HepG2 (cell line): ENCODE measurements around the gene TNFRSF11A. TPM values are rescaled to one million over a fixed set of nuclear protein-coding genes. Genes with fewer than 3 reads are reported as not detected.

Experiments used
- ATAC-seq: fragments of 200-7000 bp; cut with Tn5 transposase; 3 replicates; pipeline ENCODE4 v1.9.1; 2020; ENCODE audit warnings: mild to moderate bottlenecking, moderate library complexity
- BruUV-seq: library from RNA; stranded (reverse); fragments of 400-500 nt; replicated peaks from 2 replicates; lab custom pipeline; 2021; lab: Mats Ljungman, UMichigan
- CTCF ChIA-PET: fragments of 300-600 bp; formaldehyde crosslinking; extraction: SDS; loops from one replicate; lab custom pipeline; 2021; ENCODE audit warnings: low total read pairs, inconsistent platforms, low intra/inter-chr PET ratio; lab: Yijun Ruan, JAX
- POLR2A ChIA-PET: fragments of 350-600 bp; sonication (Branson Sonifier 250); formaldehyde crosslinking; loops from one replicate; lab custom pipeline; 2020; ENCODE audit warnings: antibody characterized with exemption, inconsistent platforms; lab: Yijun Ruan, JAX
- DNase-seq: peaks from one replicate; pipeline ENCODE4 v3.0.0-alpha.2; 2015; ENCODE audit warnings: low spot score
- FAIRE-seq: peaks from 3 replicates; lab custom pipeline; 2011; peaks lifted over from hg19 to GRCh38; lab: Jason Lieb, UNC
- H2AFZ ChIP-seq: one replicate; pipeline ENCODE4 v1.6.1; 2011; ENCODE audit warnings: low read length, inconsistent platforms
- H3K27ac ChIP-seq: fragments of 300-600 bp; 3 replicates; pipeline ENCODE4 v1.8.0; 2011; ENCODE audit warnings: mixed run types, mild to moderate bottlenecking, mixed read lengths, low read length, inconsistent platforms; ENCODE audit not compliant: insufficient read depth; ENCODE audit errors: extremely low read length
- H3K27me3 ChIP-seq, 2 experiments: fragments of 200-600 bp in 1 of 2; 2 replicates in 1 of 2; 3 replicates in 1 of 2; pipeline versions ENCODE4 v1.6.0 to v1.8.0; 2011; ENCODE audit warnings: low read length in 2 of 2, mild to moderate bottlenecking in 2 of 2, moderate library complexity in 2 of 2, inconsistent platforms in 1 of 2; ENCODE audit not compliant: insufficient read depth in 2 of 2, control insufficient read depth in 1 of 2
- H3K36me3 ChIP-seq, 2 experiments: fragments of 200-600 bp in 1 of 2; replicated peaks in 1 of 2; 2 replicates in 1 of 2; 3 replicates in 1 of 2; pipeline versions ENCODE4 v1.5.1 to v1.8.0; 2011; ENCODE audit warnings: low read length in 2 of 2, inconsistent platforms in 1 of 2; ENCODE audit not compliant: insufficient read depth in 2 of 2, control insufficient read depth in 1 of 2
- H3K4me1 ChIP-seq: 2 replicates; pipeline ENCODE4 v1.5.1; 2012; ENCODE audit warnings: low read length, inconsistent platforms; ENCODE audit not compliant: insufficient read depth
- H3K4me2 ChIP-seq: 2 replicates; pipeline ENCODE4 v1.6.0; 2011; ENCODE audit warnings: low read depth, low read length, inconsistent platforms
- H3K4me3 ChIP-seq, 3 experiments: fragments of 200-600 bp in 1 of 3; sonication (generic), shearing (Covaris generic) in 1 of 3; replicated peaks in 1 of 3; 2 replicates each; pipeline ENCODE4 v1.5.1; 2011 to 2016; ENCODE audit warnings: low read length in 3 of 3, inconsistent platforms in 2 of 3, low read depth in 2 of 3, mild to moderate bottlenecking in 2 of 3, control low read depth in 1 of 3, mixed read lengths in 1 of 3; ENCODE audit not compliant: insufficient read depth in 1 of 3
- H3K79me2 ChIP-seq: one replicate; pipeline ENCODE4 v1.6.1; 2011; ENCODE audit warnings: low read length, inconsistent platforms; ENCODE audit not compliant: insufficient read depth
- H3K9ac ChIP-seq: 2 replicates; pipeline ENCODE4 v1.6.0; 2011; ENCODE audit warnings: mild to moderate bottlenecking, low read depth, low read length, inconsistent platforms; ENCODE audit not compliant: insufficient read depth
- H3K9me3 ChIP-seq: 2 replicates; pipeline ENCODE4 v1.5.1; 2012; ENCODE audit warnings: mild to moderate bottlenecking, low read length
- H4K20me1 ChIP-seq: 2 replicates; pipeline ENCODE4 v1.6.0; 2011; ENCODE audit warnings: inconsistent platforms, mild to moderate bottlenecking, low read length, moderate library complexity; ENCODE audit not compliant: insufficient read depth
- CENPT ChIP-seq: sonication (generic); formaldehyde crosslinking; IDR thresholded peaks from 2 replicates; pipeline ENCODE4 v1.8.0; 2022; ENCODE audit warnings: low read depth, mild to moderate bottlenecking, moderate library complexity, missing genetic modification reagents
- FOXP4 ChIP-seq: sonication (generic); formaldehyde crosslinking; IDR thresholded peaks from 2 replicates; pipeline ENCODE4 v1.4.0; 2020; ENCODE audit warnings: missing genetic modification reagents
- HINFP ChIP-seq: sonication (generic); formaldehyde crosslinking; IDR thresholded peaks from 2 replicates; pipeline ENCODE4 v1.4.0; 2020; ENCODE audit warnings: low read depth, mild to moderate bottlenecking, missing genetic modification reagents
- HNF4A ChIP-seq: sonication (generic); formaldehyde crosslinking; IDR thresholded peaks from 2 replicates; pipeline ENCODE4 v1.4.0; 2020; ENCODE audit warnings: missing genetic modification reagents
- JDP2 ChIP-seq: sonication (generic); formaldehyde crosslinking; IDR thresholded peaks from 2 replicates; pipeline ENCODE4 v1.8.1; 2022; ENCODE audit warnings: missing genetic modification reagents, borderline replicate concordance
- KDM3A ChIP-seq: IDR thresholded peaks from 2 replicates; pipeline ENCODE4 v1.6.1; 2018; ENCODE audit warnings: low read depth, missing compliant biosample characterization
- PLRG1 ChIP-seq: fragments of 450-650 bp; conservative IDR thresholded peaks from 2 replicates; pipeline ENCODE4 v1.6.1; 2016
- POLR2AphosphoS2 ChIP-seq: IDR thresholded peaks from 2 replicates; pipeline ENCODE4 v1.6.1; 2011; ENCODE audit warnings: low read depth, low read length, improper control_type of control experiment
- RFX1 ChIP-seq: fragments of 450-650 bp; IDR thresholded peaks from 2 replicates; pipeline ENCODE4 v1.6.1; 2017
- RFX5 ChIP-seq: IDR thresholded peaks from 2 replicates; pipeline ENCODE4 v1.6.1; 2011; ENCODE audit warnings: low read depth, low read length, improper control_type of control experiment
- SP140L ChIP-seq: sonication (generic); formaldehyde crosslinking; IDR thresholded peaks from 2 replicates; pipeline ENCODE4 v1.4.0; 2020; ENCODE audit warnings: missing genetic modification reagents, borderline replicate concordance
- TCF12 ChIP-seq, 2 experiments: fragments of 450-650 bp in 1 of 2; sonication (generic) in 1 of 2; formaldehyde crosslinking in 1 of 2; IDR thresholded peaks; 2 replicates each; pipeline versions ENCODE4 v1.6.1 to v1.8.0; 2017 to 2022; ENCODE audit warnings: antibody characterized with exemption in 1 of 2, mild to moderate bottlenecking in 1 of 2, missing genetic modification reagents in 1 of 2, moderate library complexity in 1 of 2
- ZNF138 ChIP-seq: sonication (generic); formaldehyde crosslinking; IDR thresholded peaks from 2 replicates; pipeline ENCODE4 v1.5.0; 2020; ENCODE audit warnings: mild to moderate bottlenecking, low read depth, missing genetic modification reagents
- ZNF570 ChIP-seq: sonication (generic); formaldehyde crosslinking; IDR thresholded peaks from 2 replicates; pipeline ENCODE4 v1.4.0; 2020; ENCODE audit warnings: mild to moderate bottlenecking, missing genetic modification reagents, borderline replicate concordance
- ZNF75D ChIP-seq: sonication (generic); formaldehyde crosslinking; IDR thresholded peaks from 2 replicates; pipeline ENCODE4 v1.8.1; 2023; ENCODE audit warnings: missing genetic modification reagents, mild to moderate bottlenecking, borderline replicate concordance
- WGBS: methylation state at CpG from one replicate; pipeline ENCODE4 v1.1.6; 2017; ENCODE audit warnings: low lambda C conversion rate; 5-methylcytosine and 5-hydroxymethylcytosine counted together
- in situ Hi-C: cut with HindIII; loops from 2 replicates; pipeline ENCODE4 v1.10.0; 2017; ENCODE audit warnings: low pct_unique_long_range_greater_than_20kb; ENCODE audit not compliant: extremely low pct_ligation_motif_present
- intact Hi-C: fragments of 100-400 bp; cut with micrococcal nuclease; formaldehyde crosslinking; loops from one replicate; pipeline ENCODE4 v1.10.0; 2022; ENCODE audit not compliant: unreplicated experiment
- polyA plus RNA-seq, 8 experiments: library from polyadenylated mRNA; depleted of rRNA in 3 of 8; stranded (reverse) in 7 of 8; unstranded in 1 of 8; fragments of >200 nt; fragmentation: Illumina TruSeq in 4 of 8; extraction: Trizol in 4 of 8; gene quantifications; 2 replicates each; pipeline versions ENCODE4 v1.2.1 to v1.2.3, GENCODE V29; 2011 to 2016; ENCODE audit warnings: low read depth in 4 of 8, missing spikeins in 1 of 8, mixed read lengths in 1 of 8; ENCODE audit not compliant: insufficient read depth in 1 of 8
- total RNA-seq, 5 experiments: library from RNA; depleted of rRNA; stranded (reverse); fragments of >200 nt; fragmentation: Illumina TruSeq; extraction: Trizol; gene quantifications; 2 replicates each; pipeline ENCODE4 v1.2.3, GENCODE V29; 2016; ENCODE audit warnings: low read depth in 1 of 5
- TF ChIP-seq, protein P1 (sequence below): conservative IDR thresholded peaks from 2 replicates; pipeline ENCODE4 v1.6.1; 2018; ENCODE audit warnings: missing genetic modification reagents

Gene TNFRSF11A
- total and polyA plus RNA-seq, 2 of the 13 experiments (the other 11 are each of a cell fraction or from before 2014, with no cell fraction given), result 4.6 to 6.4 TPM

DNA sequence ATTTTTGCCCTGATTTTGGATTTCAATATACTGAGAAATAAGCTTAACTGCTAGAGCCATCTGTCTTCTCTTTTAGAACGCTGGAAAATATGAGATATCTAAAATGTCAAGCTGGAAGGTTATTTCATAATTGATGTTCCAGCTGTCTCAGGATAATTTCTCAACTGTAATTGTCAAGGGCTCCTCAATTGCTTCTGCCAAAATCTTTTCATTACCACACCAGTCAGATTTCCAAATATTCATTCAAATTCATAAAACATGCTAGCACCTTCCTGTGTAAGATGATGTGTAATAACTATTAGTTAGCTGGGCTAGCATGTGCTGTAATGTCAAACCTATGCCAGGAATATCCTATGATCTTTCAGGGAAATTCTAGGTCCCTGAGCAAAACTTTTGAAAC, 88.1 kb downstream of the TNFRSF11A start:
- H2AFZ ChIP-seq, result no peak overlapping the region
- intact Hi-C loops (no loop called here), in situ Hi-C loops (no loop called here)
- no peak overlapping the region for H3K9ac ChIP-seq
- no peak overlapping the region for H3K4me2 ChIP-seq
- no peaks in the 10 kb centered on the region for H3K27me3 ChIP-seq
- DNase-seq (no peak), FAIRE-seq (no peak), ATAC-seq (no peak)
- 6% methylated on average over 1 of the region's 1 CpG for WGBS
- no peak overlapping the region for H3K27ac ChIP-seq
- no peaks in the 10 kb centered on the region for H4K20me1 ChIP-seq
- H3K4me1 ChIP-seq, result peaks cover 2% of the 10 kb centered on the region; the same call in 1 of the 2 replicates
- H3K79me2 ChIP-seq, result no peaks in the 10 kb centered on the region
- ChIA-PET CTCF (no interaction called here), POLR2A (no interaction called here)
- TF ChIP-seq RFX1, result no peak
- no peak for TF ChIP-seq TCF12 (IDR thresholded peaks at IDR 0.05)
- TF ChIP-seq TCF12 (CRISPR knock-in tag; IDR thresholded peaks at IDR 0.05), result no peak
- TF ChIP-seq, protein P1, sequence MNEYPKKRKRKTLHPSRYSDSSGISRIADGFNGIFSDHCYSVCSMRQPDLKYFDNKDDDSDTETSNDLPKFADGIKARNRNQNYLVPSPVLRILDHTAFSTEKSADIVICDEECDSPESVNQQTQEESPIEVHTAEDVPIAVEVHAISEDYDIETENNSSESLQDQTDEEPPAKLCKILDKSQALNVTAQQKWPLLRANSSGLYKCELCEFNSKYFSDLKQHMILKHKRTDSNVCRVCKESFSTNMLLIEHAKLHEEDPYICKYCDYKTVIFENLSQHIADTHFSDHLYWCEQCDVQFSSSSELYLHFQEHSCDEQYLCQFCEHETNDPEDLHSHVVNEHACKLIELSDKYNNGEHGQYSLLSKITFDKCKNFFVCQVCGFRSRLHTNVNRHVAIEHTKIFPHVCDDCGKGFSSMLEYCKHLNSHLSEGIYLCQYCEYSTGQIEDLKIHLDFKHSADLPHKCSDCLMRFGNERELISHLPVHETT (CRISPR knock-in tag), result no peak
- TF ChIP-seq RFX5, result no peak
- no peak for TF ChIP-seq SP140L (CRISPR knock-in tag)
- no peak for TF ChIP-seq HINFP (CRISPR knock-in tag)
- no peak for TF ChIP-seq ZNF75D (CRISPR knock-in tag)
- TF ChIP-seq JDP2 (CRISPR knock-in tag), result no peak
- no peak for TF ChIP-seq CENPT
- no peak for TF ChIP-seq KDM3A (CRISPR knock-in tag)
- TF ChIP-seq ZNF138 (CRISPR knock-in tag), result no peak
- TF ChIP-seq PLRG1, result no peak
- TF ChIP-seq FOXP4, result no peak
- TF ChIP-seq HNF4A (CRISPR knock-in tag), result no peak
- TF ChIP-seq POLR2AphosphoS2, result no peak
- TF ChIP-seq ZNF570 (CRISPR knock-in tag), result no peak
- no peaks in the 10 kb centered on the region for H3K36me3 ChIP-seq
- peaks cover 7% of the 10 kb centered on the region; the same call in 1 of the 2 replicates for H3K9me3 ChIP-seq
- no TSS peak for BruUV-seq
- no peak overlapping the region for H3K4me3 ChIP-seq
